Esophagus muscularis mucosa (tissue), 4 donors: Measurements from ENCODE around the gene C12orf76. TPM values are rescaled to one million over a fixed set of nuclear protein-coding genes. Genes with fewer than 3 reads are reported as not detected.

ENCODE experiments used
- DNase-seq: peaks from one replicate; pipeline ENCODE4 v3.0.0-alpha.2; 2017; ENCODE audit errors: extremely low spot score
- H3K27ac ChIP-seq, 4 donors: fragments of 200-600 bp; sonication (generic); replicated peaks in 1 of 4; 1 replicate in 3 of 4; 2 replicates in 1 of 4; pipeline ENCODE4 v1.5.1; 2016 to 2019; ENCODE audit warnings: mild to moderate bottlenecking in 1 of 4
- H3K27me3 ChIP-seq, 4 donors: fragments of 200-600 bp; sonication (generic); one replicate each; pipeline versions ENCODE4 v1.5.1 to v1.6.0; 2016 to 2019
- H3K36me3 ChIP-seq, 4 donors: fragments of 200-600 bp; sonication (generic); one replicate each; pipeline ENCODE4 v1.5.1; 2016 to 2019
- H3K4me1 ChIP-seq, 4 donors: fragments of 200-600 bp; sonication (generic); one replicate each; pipeline ENCODE4 v1.5.1; 2016 to 2019
- H3K4me3 ChIP-seq, 4 donors: fragments of 200-600 bp; sonication (generic); 1 replicate in 2 of 4; 2 replicates in 2 of 4; pipeline ENCODE4 v1.5.1; 2016 to 2019; ENCODE audit warnings: mild to moderate bottlenecking in 4 of 4, moderate library complexity in 1 of 4
- H3K9me3 ChIP-seq, 4 donors: fragments of 200-600 bp; sonication (generic); 1 replicate in 3 of 4; 2 replicates in 1 of 4; pipeline ENCODE4 v1.5.1; 2016 to 2019
- CTCF ChIP-seq, 3 experiments: fragments of 200-600 bp in 2 of 3; fragments of 450-650 bp in 1 of 3; sonication (generic) in 2 of 3; IDR thresholded peaks; one replicate each; pipeline ENCODE4 v1.5.1; 2017 to 2019; ENCODE audit warnings: antibody characterized with exemption in 3 of 3, mild to moderate bottlenecking in 2 of 3, moderate library complexity in 1 of 3
- EP300 ChIP-seq: sonication (generic); formaldehyde crosslinking; IDR thresholded peaks from one replicate; pipeline ENCODE4 v1.6.1; 2017; ENCODE audit warnings: antibody characterized with exemption
- POLR2A ChIP-seq: fragments of 450-650 bp; IDR thresholded peaks from one replicate; pipeline ENCODE4 v1.6.1; 2017; ENCODE audit warnings: antibody characterized with exemption, moderate library complexity, mild to moderate bottlenecking, low read depth
- POLR2AphosphoS5 ChIP-seq, 2 donors: sonication (generic); formaldehyde crosslinking; IDR thresholded peaks; one replicate each; pipeline ENCODE4 v1.6.1; 2017; ENCODE audit warnings: antibody characterized with exemption in 2 of 2
- WGBS: methylation state at CpG from one replicate; pipeline ENCODE4 v1.1.5; 2018; 5-methylcytosine and 5-hydroxymethylcytosine counted together
- intact Hi-C: fragments of 100-400 bp; cut with DNase I; formaldehyde crosslinking; loops from one replicate; pipeline ENCODE4 v1.15.1; 2023
- total RNA-seq, 4 donors: library from RNA; depleted of rRNA; stranded (reverse); fragments of >200 nt; gene quantifications; one replicate each; pipeline versions ENCODE4 v1.1.0 to v1.2.1, GENCODE V29; 2016

The C12orf76 gene
- total RNA-seq, 4 donors from 2014 or later = 13.6 to 14.7 (median 13.9) TPM

GRCh38 chr12:110035534-110036104, 12.7 kb downstream of the C12orf76 start:
- Histone ChIP-seq H3K9me3 (no peaks in the 10 kb centered on the region), H3K27me3 (no peaks in the 10 kb centered on the region), H3K4me3 (no peak overlapping the region), H3K27ac (no peak overlapping the region), H3K36me3 (peaks cover 13 to 77% (median 65%) of the 10 kb centered on the region in 4 donors), H3K4me1 (peaks cover 7 to 28% (median 19%) of the 10 kb centered on the region in 4 donors)
- no peak for TF ChIP-seq POLR2AphosphoS5 (IDR thresholded peaks at IDR 0.05)
- no peak for TF ChIP-seq CTCF (IDR thresholded peaks at IDR 0.05)
- TF ChIP-seq POLR2A = no peak
- no peak for TF ChIP-seq EP300
- WGBS = 84% methylated on average over 5 of the region's 7 CpGs
- no peak for DNase-seq
- intact Hi-C loops = no loop called here

- Histone ChIP-seq H3K4me1 (peaks cover 0 to 13% (median 8%) of the 10 kb centered on the region in 4 donors), H3K4me3 (no peak overlapping the region), H3K27me3 (no peaks in the 10 kb centered on the region), H3K27ac (no peak overlapping the region), H3K9me3 (no peaks in the 10 kb centered on the region), H3K36me3 (peaks cover 21 to 92% (median 78%) of the 10 kb centered on the region in 4 donors)
- TF ChIP-seq CTCF (IDR thresholded peaks at IDR 0.05) (no peak), POLR2AphosphoS5 (IDR thresholded peaks at IDR 0.05) (no peak), POLR2A (no peak), EP300 (no peak)
- WGBS = 94% methylated on average over 3 of the region's 3 CpGs
- DNase-seq = no peak
- intact Hi-C loops = no loop called here
Measured at GRCh38 chr12:110033888-110034287, 14.4 kb downstream of the C12orf76 start.

GRCh38 chr12:110029290-110029815, 19.0 kb downstream of the C12orf76 start:
- Histone ChIP-seq H3K27ac (no peak overlapping the region), H3K27me3 (no peaks in the 10 kb centered on the region), H3K4me1 (peaks cover 4 to 14% (median 10%) of the 10 kb centered on the region in 4 donors), H3K36me3 (peaks cover 38 to 89% (median 68%) of the 10 kb centered on the region in 4 donors), H3K4me3 (no peak overlapping the region), H3K9me3 (no peaks in the 10 kb centered on the region)
- 84% methylated on average over 2 of the region's 2 CpGs for WGBS
- no peak for DNase-seq
- TF ChIP-seq POLR2AphosphoS5 (IDR thresholded peaks at IDR 0.05) (no peak), EP300 (no peak), CTCF (IDR thresholded peaks at IDR 0.05) (no peak), POLR2A (no peak)
- intact Hi-C loops = no loop called here

- Histone ChIP-seq H3K9me3 (no peaks in the 10 kb centered on the region), H3K27me3 (no peaks in the 10 kb centered on the region), H3K27ac (no peak overlapping the region), H3K36me3 (peaks cover 38 to 78% (median 64%) of the 10 kb centered on the region in 4 donors), H3K4me1 (peaks cover 13 to 24% (median 20%) of the 10 kb centered on the region in 4 donors), H3K4me3 (no peak overlapping the region)
- intact Hi-C loops = no loop called here
- TF ChIP-seq POLR2AphosphoS5 (IDR thresholded peaks at IDR 0.05) (no peak), POLR2A (no peak), CTCF (IDR thresholded peaks at IDR 0.05) (no peak), EP300 (no peak)
- 77% methylated on average over 6 of the region's 6 CpGs for WGBS
- no peak for DNase-seq
Measured at GRCh38 chr12:110028323-110028722, 20.0 kb downstream of the C12orf76 start.

- Histone ChIP-seq H3K36me3 (peaks cover 44 to 79% (median 66%) of the 10 kb centered on the region in 4 donors), H3K4me3 (no peak overlapping the region), H3K4me1 (peaks cover 19 to 39% (median 32%) of the 10 kb centered on the region in 4 donors), H3K9me3 (no peaks in the 10 kb centered on the region), H3K27ac (peak overlapping the region; percentile 55 to 68 (median 67)), H3K27me3 (no peaks in the 10 kb centered on the region)
- TF ChIP-seq POLR2AphosphoS5 (IDR thresholded peaks at IDR 0.05) (no peak), POLR2A (no peak), CTCF (IDR thresholded peaks at IDR 0.05) (no peak), EP300 (no peak)
- intact Hi-C loops = no loop called here
- WGBS = 79% methylated on average over 2 of the region's 2 CpGs
- DNase-seq = no peak
Measured at GRCh38 chr12:110024051-110024450, 24.3 kb downstream of the C12orf76 start.
